AG10803 (cell line): ENCODE data around the gene KMT2C.
"Not testable (repeated sequence)": the region's sequence is repeated elsewhere in the genome, so short reads cannot be mapped to it uniquely, and the experiment has no call there.

Experiments used
- DNase-seq: peaks from one replicate; pipeline ENCODE4 v3.0.0; 2010; ENCODE audit warnings: low read depth
- H3K4me3 ChIP-seq: 2 replicates; pipeline ENCODE4 v1.5.1; 2011; ENCODE audit warnings: mild to moderate bottlenecking, low read length, control low read depth
- CTCF ChIP-seq: conservative IDR thresholded peaks from 2 replicates; pipeline ENCODE4 v1.5.1; 2011; ENCODE audit warnings: mild to moderate bottlenecking, low read length, control low read depth, inconsistent platforms

KMT2C gene

GRCh38 chr7:152312316-152312715 lies 123.5 kb downstream of the KMT2C start:
- peak; percentile 54 for DNase-seq
- H3K4me3 ChIP-seq = no peak overlapping the region
- TF ChIP-seq CTCF = no peak

- no peak for TF ChIP-seq CTCF
- DNase-seq = no peak
- no peak overlapping the region for H3K4me3 ChIP-seq
Observed at GRCh38 chr7:152307902-152308301, 127.9 kb downstream of the KMT2C start.

- H3K4me3 ChIP-seq, DNase-seq: not testable (repeated sequence)
Observed at GRCh38 chr7:152299542-152300143, 136.2 kb downstream of the KMT2C start.

GRCh38 chr7:152292897-152293296 lies 142.9 kb downstream of the KMT2C start:
- TF ChIP-seq CTCF = no peak
- no peak overlapping the region for H3K4me3 ChIP-seq

GRCh38 chr7:152286972-152287371 lies 148.8 kb downstream of the KMT2C start:
- H3K4me3 ChIP-seq, DNase-seq: not testable (repeated sequence)

More at GRCh38 chr7:152292897-152293296, 142.9 kb downstream of the KMT2C start:
- DNase-seq = no peak

GRCh38 chr7:152286219-152286618 lies 149.6 kb downstream of the KMT2C start:
- DNase-seq = not testable (repeated sequence)

GRCh38 chr7:152284998-152285397 lies 150.8 kb downstream of the KMT2C start:
- DNase-seq, H3K4me3 ChIP-seq: not testable (repeated sequence)

More at GRCh38 chr7:152286219-152286618, 149.6 kb downstream of the KMT2C start:
- H3K4me3 ChIP-seq = not testable (repeated sequence)

GRCh38 chr7:152277687-152278086 lies 158.1 kb downstream of the KMT2C start:
- H3K4me3 ChIP-seq, DNase-seq: not testable (repeated sequence)

GRCh38 chr7:152270427-152270826 lies 165.4 kb downstream of the KMT2C start:
- DNase-seq = not testable (repeated sequence)

GRCh38 chr7:152266859-152267258 lies 168.9 kb downstream of the KMT2C start:
- not testable (repeated sequence) for H3K4me3 ChIP-seq, DNase-seq

More at GRCh38 chr7:152270427-152270826, 165.4 kb downstream of the KMT2C start:
- not testable (repeated sequence) for H3K4me3 ChIP-seq

- not testable (repeated sequence) for DNase-seq, H3K4me3 ChIP-seq
Observed at GRCh38 chr7:152264915-152265314, 170.9 kb downstream of the KMT2C start.

- DNase-seq, H3K4me3 ChIP-seq: not testable (repeated sequence)
Observed at GRCh38 chr7:152262146-152262545, 173.7 kb downstream of the KMT2C start.

GRCh38 chr7:152259645-152260044 lies 176.2 kb downstream of the KMT2C start:
- not testable (repeated sequence) for H3K4me3 ChIP-seq, DNase-seq

GRCh38 chr7:152247851-152248250 lies 188.0 kb downstream of the KMT2C start:
- DNase-seq, H3K4me3 ChIP-seq: not testable (repeated sequence)

- not testable (repeated sequence) for DNase-seq, H3K4me3 ChIP-seq
Observed at GRCh38 chr7:152245417-152245816, 190.4 kb downstream of the KMT2C start.

GRCh38 chr7:152243464-152243863 lies 192.3 kb downstream of the KMT2C start:
- not testable (repeated sequence) for H3K4me3 ChIP-seq, DNase-seq

GRCh38 chr7:152241301-152241700 lies 194.5 kb downstream of the KMT2C start:
- not testable (repeated sequence) for DNase-seq, H3K4me3 ChIP-seq
